Measurements from ENCODE around the gene SELE.

SELE gene, protein sequence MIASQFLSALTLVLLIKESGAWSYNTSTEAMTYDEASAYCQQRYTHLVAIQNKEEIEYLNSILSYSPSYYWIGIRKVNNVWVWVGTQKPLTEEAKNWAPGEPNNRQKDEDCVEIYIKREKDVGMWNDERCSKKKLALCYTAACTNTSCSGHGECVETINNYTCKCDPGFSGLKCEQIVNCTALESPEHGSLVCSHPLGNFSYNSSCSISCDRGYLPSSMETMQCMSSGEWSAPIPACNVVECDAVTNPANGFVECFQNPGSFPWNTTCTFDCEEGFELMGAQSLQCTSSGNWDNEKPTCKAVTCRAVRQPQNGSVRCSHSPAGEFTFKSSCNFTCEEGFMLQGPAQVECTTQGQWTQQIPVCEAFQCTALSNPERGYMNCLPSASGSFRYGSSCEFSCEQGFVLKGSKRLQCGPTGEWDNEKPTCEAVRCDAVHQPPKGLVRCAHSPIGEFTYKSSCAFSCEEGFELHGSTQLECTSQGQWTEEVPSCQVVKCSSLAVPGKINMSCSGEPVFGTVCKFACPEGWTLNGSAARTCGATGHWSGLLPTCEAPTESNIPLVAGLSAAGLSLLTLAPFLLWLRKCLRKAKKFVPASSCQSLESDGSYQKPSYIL

DNA sequence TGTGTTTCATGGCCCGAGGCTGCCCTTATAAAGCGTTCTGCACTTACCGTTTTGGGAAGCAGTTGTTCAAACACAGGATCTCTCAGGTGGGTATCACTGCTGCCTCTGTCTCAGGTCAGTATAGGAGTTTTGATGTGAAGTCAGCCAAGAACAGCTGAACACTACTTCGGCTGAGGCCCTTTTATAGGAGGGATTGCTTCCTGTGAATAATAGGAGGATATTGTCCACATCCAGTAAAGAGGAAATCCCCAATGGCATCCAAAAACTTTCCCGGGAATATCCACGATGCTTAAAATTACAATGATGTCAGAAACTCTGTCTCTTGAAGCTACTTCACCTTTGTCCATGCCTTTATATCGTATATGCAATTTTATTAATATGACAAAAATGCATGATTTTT is at the start of gene SELE:
TSS of gene SELE (minus strand) at position 156 of the 400 bp plus-strand sequence. CDS start 467 bp downstream, outside the sequence.
- Mint-ChIP-seq H3K27ac (no peak within 1 kb of the TSS), H3K9me3 (no peaks in the 10 kb centered on the region), H3K4me1 (no peaks in the 10 kb centered on the region), H3K36me3 (no peaks in the 10 kb centered on the region), H3K4me3 (no peak within 1 kb of the TSS), H3K27me3 (peaks cover 34% of the 10 kb centered on the region)
- ATAC-seq: no peak

DNA sequence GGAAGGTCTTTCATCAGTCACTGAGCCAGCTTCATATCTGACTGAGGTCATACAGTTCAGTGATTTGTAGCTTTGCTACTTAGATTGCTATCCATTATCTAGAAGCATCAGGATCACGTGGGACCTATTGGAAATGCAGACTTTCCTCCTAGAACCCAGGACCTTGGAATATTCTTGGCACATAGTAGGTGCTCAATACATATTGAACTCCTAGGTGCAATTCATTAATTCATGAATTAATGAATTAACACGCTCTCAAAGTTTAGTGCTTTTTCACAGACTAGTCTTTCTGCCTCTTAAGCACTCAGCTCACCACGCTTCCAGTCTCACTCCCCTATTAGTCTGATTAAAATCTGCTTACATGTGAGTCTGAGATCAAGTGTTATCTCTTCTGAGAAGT is 48.7 kb upstream of the SELE start:
- no peaks in the 10 kb centered on the region for H3K36me3 Mint-ChIP-seq
- no peaks in the 10 kb centered on the region for H3K9me3 Mint-ChIP-seq
- H3K27ac Mint-ChIP-seq: no peak overlapping the region
- no peak overlapping the region for H3K4me3 Mint-ChIP-seq
- H3K4me1 Mint-ChIP-seq: no peaks in the 10 kb centered on the region
- H3K27me3 Mint-ChIP-seq: peaks cover 29% of the 10 kb centered on the region
- ATAC-seq: no peak

DNA sequence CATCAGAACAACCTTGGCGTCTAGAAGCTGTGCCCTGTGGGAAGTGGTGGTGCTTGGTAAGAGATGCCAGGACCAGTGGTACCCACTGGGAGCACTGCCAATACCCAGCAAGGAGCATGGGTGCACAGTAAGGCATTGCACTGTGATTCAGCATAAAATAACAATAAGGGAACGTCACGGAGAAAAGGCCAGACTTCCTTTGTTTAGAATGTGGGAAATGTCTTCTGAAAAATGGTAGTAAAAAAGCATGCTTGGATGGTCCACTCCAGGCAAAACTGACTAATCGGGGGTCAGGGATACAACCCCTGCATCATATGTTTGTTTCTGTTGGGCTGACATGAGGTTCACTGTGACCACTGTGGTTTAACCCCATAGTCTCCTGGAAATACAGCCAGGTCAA is 46.1 kb upstream of the SELE start:
- H3K27ac Mint-ChIP-seq: no peak overlapping the region

DNA sequence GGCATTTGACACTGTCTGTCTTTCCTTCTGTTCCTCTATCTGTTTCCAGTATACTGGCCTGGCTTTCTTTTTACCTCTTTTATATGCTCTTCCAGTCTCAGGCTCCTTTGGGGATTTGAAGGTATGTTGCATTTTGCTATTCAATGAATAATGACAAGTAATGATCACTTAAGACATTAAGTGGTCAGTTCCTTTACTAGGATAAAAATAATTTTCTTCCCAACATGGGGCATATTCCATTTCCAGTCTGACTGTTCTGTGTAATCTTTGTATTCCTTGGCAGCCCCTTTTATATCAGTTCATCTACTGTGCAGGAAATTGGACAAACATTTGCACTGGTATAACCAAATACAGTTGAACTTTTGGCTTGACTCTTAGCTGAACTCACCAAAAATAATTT is 45.3 kb upstream of the SELE start:
- no peak for ATAC-seq
- peaks cover 13% of the 10 kb centered on the region for H3K27me3 Mint-ChIP-seq
- H3K4me1 Mint-ChIP-seq: no peaks in the 10 kb centered on the region
- H3K4me3 Mint-ChIP-seq: no peak overlapping the region
- H3K36me3 Mint-ChIP-seq: no peaks in the 10 kb centered on the region
- H3K27ac Mint-ChIP-seq: no peak overlapping the region
- no peaks in the 10 kb centered on the region for H3K9me3 Mint-ChIP-seq

More for the DNA sequence above, 46.1 kb upstream of the SELE start:
- Mint-ChIP-seq H3K4me3 (no peak overlapping the region), H3K4me1 (no peaks in the 10 kb centered on the region), H3K27me3 (peaks cover 21% of the 10 kb centered on the region), H3K9me3 (no peaks in the 10 kb centered on the region), H3K36me3 (no peaks in the 10 kb centered on the region)
- ATAC-seq: no peak

DNA sequence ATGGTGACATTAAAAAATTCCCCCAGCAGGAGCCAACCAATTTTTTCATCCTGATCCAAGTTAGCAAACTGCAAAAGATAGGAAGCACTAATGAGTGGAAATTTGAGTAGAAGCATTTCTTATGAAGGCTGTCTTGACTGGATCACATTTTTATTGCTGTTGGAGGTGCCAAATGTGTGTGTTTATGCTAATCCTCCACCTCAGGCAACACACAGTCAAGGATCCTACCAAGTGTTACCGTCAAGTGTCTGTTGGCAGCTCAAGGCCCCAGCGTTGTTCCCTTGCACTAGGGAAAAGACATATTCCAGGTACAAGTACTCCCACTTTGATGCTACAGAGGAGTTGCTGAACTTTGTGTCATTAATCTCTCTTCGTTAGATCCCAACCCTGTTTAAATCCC is 42.6 kb upstream of the SELE start:
- Mint-ChIP-seq H3K27ac (no peak overlapping the region), H3K9me3 (no peaks in the 10 kb centered on the region), H3K36me3 (no peaks in the 10 kb centered on the region), H3K4me1 (no peaks in the 10 kb centered on the region), H3K4me3 (no peak overlapping the region), H3K27me3 (no peaks in the 10 kb centered on the region)
- ATAC-seq: no peak

DNA sequence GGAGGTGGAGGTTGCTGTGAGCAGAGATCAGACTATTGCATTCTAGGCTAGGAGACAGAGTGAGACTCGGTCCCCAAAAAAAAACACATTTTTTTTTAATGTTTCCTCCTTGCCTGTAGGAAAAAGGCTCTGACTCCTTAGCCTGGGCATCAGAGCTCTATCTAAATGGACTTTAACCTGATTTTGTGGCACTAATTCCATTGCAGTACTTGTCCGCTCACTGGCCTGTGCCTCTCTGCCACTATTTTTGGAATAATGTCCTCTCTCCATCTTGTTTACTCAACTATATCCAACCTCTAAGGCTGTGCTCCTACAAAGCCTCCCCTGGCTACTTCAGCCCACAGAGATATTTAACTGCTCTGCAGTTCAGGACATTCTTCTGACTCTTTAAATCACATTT is 34.3 kb upstream of the SELE start:
- no peak overlapping the region for H3K4me3 Mint-ChIP-seq
- no peaks in the 10 kb centered on the region for H3K4me1 Mint-ChIP-seq
- H3K36me3 Mint-ChIP-seq: no peaks in the 10 kb centered on the region
- H3K9me3 Mint-ChIP-seq: no peaks in the 10 kb centered on the region
- no peak overlapping the region for H3K27ac Mint-ChIP-seq
- ATAC-seq: no peak
- peaks cover 21% of the 10 kb centered on the region for H3K27me3 Mint-ChIP-seq

DNA sequence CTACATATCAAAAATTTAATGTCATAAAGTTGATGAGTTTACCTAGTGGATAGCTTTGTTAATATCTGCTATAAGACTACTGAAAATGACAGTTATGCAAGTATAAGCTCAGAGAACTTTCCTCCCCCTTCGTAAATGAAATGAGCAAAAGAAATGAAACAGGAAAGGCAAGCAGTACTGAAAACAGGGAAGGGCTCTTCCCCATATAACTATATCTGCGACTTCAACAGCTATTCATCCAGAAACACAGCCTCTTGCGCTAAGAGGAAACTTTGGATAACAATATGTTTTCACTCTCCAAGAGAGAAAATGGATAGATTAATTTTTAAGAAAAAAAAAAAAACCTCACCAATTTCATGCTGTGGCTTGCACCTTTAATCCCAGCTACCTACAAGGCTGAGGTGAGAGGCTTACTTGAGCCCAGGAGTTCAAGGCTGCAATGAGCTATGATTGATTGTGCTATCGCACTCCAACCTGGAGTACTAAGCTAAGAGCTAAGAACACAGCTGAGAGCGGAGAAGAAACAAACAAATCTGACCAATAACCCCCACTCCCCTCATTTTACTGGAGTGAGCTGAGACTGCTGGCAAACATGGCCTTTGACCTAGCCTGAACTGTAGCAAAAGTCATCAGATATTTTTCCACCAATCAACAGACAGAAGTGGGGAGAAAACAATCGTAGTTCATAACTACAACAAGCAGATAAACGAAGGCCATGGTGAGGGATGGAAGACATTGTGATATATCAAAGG is 31.9 kb upstream of the SELE start:
- Mint-ChIP-seq H3K9me3 (no peaks in the 10 kb centered on the region), H3K27ac (no peak overlapping the region), H3K4me3 (no peak overlapping the region), H3K4me1 (no peaks in the 10 kb centered on the region), H3K36me3 (no peaks in the 10 kb centered on the region), H3K27me3 (peaks cover 21% of the 10 kb centered on the region)
- no peak for ATAC-seq

DNA sequence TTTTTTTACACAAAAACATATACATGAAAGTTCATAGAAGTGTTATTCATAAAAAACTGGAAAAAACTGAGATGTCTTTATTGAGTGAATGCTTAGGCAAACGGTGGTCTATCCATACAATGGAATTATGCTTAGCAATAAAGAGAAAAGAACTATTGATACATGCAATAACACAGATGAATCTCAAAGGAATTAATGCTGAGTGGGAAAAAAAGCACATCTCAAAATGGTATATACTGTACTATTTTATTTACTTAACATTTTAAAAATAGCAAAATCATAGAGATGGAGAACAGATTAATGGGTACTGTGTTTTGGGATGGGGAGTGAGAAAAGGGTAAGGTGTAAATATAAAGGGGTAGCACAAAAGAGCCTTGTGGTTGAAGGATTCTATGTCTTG is 31.0 kb upstream of the SELE start:
- peaks cover 21% of the 10 kb centered on the region for H3K27me3 Mint-ChIP-seq
- no peaks in the 10 kb centered on the region for H3K36me3 Mint-ChIP-seq
- no peak overlapping the region for H3K4me3 Mint-ChIP-seq
- no peak for ATAC-seq
- no peaks in the 10 kb centered on the region for H3K4me1 Mint-ChIP-seq
- H3K27ac Mint-ChIP-seq: no peak overlapping the region
- peaks cover 3% of the 10 kb centered on the region for H3K9me3 Mint-ChIP-seq

DNA sequence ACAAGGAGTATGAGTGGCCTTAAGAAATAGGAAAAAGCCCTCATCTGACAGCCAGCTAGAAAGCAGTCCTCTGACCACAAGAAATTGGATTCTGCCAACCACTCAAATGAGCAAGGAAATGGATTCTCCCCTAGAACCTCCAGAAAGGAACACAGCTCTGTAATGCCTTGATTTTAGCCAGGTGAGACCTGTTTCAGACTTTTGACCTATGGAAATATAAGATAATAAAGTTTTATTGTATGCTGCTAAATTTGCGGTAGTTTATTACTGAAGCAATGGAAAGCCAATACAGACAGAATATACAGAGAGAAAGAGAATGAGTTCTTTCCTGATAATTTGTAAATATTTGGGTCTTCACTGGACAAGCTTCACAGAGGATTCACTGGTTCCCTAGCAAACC is 28.8 kb upstream of the SELE start:
- H3K4me3 Mint-ChIP-seq: no peak overlapping the region
- ATAC-seq: no peak
- no peaks in the 10 kb centered on the region for H3K36me3 Mint-ChIP-seq
- H3K27me3 Mint-ChIP-seq: peaks cover 21% of the 10 kb centered on the region
- H3K4me1 Mint-ChIP-seq: no peaks in the 10 kb centered on the region
- no peak overlapping the region for H3K27ac Mint-ChIP-seq
- peaks cover 8% of the 10 kb centered on the region for H3K9me3 Mint-ChIP-seq

DNA sequence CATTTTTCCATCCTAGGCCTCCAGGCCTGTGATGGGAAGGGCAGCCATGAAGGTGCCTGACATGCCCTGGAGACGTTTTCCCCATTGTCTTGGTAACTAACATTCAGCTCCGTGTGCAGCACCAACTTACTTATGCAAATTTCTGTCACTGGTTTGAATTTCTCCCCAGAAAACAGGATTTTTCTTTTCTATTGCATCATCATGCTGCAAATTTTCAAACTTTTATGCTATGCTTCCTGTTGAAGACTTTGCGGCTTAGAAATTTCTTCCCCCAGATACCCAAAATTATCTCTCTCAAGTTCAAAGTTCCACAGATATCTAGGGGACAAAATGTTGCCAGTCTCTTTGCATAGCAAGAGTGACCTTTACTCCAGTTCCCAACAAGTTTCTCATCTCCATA is 25.2 kb upstream of the SELE start:
- Mint-ChIP-seq H3K27ac (no peak overlapping the region), H3K27me3 (peaks cover 9% of the 10 kb centered on the region), H3K9me3 (peaks cover 8% of the 10 kb centered on the region), H3K4me1 (no peaks in the 10 kb centered on the region), H3K4me3 (no peak overlapping the region), H3K36me3 (no peaks in the 10 kb centered on the region)
- ATAC-seq: no peak

DNA sequence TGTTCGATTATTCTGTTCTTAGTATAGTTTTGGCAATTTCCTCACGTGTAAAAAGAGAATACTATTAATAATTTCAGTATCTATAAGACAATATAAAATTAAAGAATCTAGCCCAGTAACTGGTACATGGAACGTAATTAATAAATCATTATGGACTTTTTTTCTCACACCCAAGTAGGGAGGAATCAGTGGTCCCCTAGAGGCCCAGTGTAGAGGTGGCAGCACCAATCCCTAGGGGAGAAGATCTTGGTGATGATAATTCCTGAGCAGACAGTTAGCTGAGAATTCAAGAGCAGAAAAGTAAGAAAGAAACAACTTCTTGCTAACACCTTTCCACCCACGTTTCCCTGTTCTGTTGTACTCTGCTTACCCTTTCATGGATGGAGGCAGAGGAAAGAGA is 19.7 kb upstream of the SELE start:
- Mint-ChIP-seq H3K36me3 (no peaks in the 10 kb centered on the region), H3K27ac (no peak overlapping the region), H3K4me1 (no peaks in the 10 kb centered on the region), H3K4me3 (no peak overlapping the region), H3K9me3 (no peaks in the 10 kb centered on the region), H3K27me3 (peaks cover 9% of the 10 kb centered on the region)
- no peak for ATAC-seq

DNA sequence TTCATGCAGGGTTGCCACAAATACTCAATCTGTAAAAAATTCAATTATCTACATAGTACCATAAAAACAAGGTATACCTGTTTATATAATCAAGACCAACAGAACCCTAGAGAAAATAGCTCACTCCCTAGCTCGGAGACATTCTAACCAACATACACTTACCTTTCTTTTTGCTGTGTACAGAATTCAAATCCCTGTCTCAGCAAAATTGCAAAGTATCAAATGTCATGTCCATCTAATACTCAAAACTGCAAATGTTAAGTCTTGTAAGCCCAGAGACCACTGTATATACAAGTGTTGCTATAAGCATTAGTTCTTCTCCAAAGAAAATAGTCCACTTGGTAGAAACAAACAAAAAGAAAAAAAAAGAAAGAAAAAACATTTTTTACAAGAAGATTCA is 16.2 kb upstream of the SELE start:
- ATAC-seq: no peak
- H3K4me3 Mint-ChIP-seq: no peak overlapping the region
- H3K4me1 Mint-ChIP-seq: no peaks in the 10 kb centered on the region
- H3K27me3 Mint-ChIP-seq: peaks cover 9% of the 10 kb centered on the region
- H3K27ac Mint-ChIP-seq: no peak overlapping the region
- no peaks in the 10 kb centered on the region for H3K36me3 Mint-ChIP-seq
- H3K9me3 Mint-ChIP-seq: no peaks in the 10 kb centered on the region

DNA sequence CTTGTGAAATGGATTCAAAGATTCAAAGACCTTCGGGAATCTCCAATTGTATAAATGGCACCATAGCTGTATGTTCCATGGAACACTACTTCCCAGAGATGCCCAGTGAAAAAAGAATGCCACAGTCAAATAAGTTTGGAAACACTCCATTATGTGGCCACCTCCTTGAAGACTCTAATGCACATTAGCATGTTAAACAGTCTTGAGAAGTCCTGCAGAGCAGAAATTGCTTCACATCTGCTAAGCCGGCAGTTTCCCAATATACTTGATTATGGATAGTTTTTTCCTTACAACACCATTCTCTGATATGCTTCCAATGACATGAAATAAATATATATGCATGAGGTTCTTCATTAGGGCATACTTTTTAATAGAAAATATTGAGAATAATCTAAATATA is 12.7 kb upstream of the SELE start:
- Mint-ChIP-seq H3K9me3 (no peaks in the 10 kb centered on the region), H3K27ac (no peak overlapping the region), H3K27me3 (no peaks in the 10 kb centered on the region)

DNA sequence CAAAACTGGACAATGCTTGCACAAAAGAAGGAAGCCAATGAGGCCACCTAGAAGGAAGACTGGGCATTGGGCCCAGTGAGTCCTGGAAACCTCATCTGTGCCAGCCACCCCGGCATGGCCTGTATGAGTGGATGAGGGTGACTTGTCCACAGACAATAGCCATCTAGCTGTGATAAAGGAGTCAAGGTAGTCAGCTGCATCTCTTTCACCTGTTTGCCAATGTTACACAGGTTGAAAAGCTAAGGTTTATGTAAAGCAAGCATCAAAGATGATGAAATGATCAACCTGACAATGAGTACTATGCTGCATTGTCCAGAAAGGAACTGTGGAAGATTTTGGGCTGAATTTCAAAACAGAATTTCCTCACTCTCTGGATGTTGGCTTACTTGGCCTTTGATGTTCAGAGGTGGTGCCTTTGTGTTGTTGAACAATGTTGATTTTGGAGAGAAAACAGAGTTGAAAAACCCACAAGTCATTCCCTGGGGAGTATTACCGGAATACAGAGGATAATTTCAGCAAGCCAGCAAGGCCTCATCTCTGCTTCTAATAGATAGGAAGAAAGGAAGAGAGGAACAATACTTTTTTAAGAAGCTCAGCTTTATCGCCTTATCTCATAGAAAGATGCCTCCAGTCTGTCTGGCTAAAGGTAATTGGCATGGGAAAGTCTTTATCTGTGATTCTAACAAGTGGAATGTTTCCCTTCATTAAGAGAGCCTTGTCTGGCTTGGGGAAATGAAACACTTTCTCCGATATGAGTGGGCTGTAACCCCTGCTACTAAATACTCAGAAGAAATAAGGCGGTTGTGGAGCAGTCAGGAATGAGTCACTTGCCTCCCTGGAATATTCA is 11.4 kb upstream of the SELE start:
- no peaks in the 10 kb centered on the region for H3K27me3 Mint-ChIP-seq
- H3K9me3 Mint-ChIP-seq: no peaks in the 10 kb centered on the region
- H3K4me3 Mint-ChIP-seq: no peak overlapping the region
- H3K36me3 Mint-ChIP-seq: no peaks in the 10 kb centered on the region
- no peak overlapping the region for H3K27ac Mint-ChIP-seq
- no peaks in the 10 kb centered on the region for H3K4me1 Mint-ChIP-seq
- ATAC-seq: no peak

More for the DNA sequence above, 12.7 kb upstream of the SELE start:
- Mint-ChIP-seq H3K4me3 (no peak overlapping the region), H3K36me3 (no peaks in the 10 kb centered on the region), H3K4me1 (no peaks in the 10 kb centered on the region)
- no peak for ATAC-seq
